Inferior parietal cortex (tissue), 1 donor: Measurements from ENCODE around the gene M1AP.
A peak's percentile ranks its signal among the peaks of the same experiment; 100 is the strongest.
"Not testable (repeated sequence)": the region's sequence is repeated elsewhere in the genome, so short reads cannot be mapped to it uniquely, and the experiment has no call there.

ENCODE experiments used
- DNase-seq: peaks from one replicate; pipeline ENCODE4 v3.0.0-alpha.2; 2016; ENCODE audit errors: extremely low spot score

M1AP gene

DNA sequence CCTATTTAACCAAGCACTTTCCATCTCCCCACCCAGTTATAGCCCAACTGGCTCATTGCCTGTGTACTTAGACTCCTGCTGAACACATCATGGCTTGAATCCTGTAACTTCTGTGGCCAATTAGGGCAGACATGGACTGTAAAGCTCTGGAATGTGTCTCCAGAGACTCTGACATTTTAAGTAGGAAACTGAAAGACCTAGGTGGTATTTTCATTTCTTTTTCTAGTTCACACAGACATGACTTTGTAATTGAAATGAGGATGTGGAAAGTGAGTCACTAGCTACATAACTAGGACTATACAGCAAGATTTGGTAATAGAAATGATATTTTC, 81.4 kb downstream of the M1AP start:
- DNase-seq = no peak

DNA sequence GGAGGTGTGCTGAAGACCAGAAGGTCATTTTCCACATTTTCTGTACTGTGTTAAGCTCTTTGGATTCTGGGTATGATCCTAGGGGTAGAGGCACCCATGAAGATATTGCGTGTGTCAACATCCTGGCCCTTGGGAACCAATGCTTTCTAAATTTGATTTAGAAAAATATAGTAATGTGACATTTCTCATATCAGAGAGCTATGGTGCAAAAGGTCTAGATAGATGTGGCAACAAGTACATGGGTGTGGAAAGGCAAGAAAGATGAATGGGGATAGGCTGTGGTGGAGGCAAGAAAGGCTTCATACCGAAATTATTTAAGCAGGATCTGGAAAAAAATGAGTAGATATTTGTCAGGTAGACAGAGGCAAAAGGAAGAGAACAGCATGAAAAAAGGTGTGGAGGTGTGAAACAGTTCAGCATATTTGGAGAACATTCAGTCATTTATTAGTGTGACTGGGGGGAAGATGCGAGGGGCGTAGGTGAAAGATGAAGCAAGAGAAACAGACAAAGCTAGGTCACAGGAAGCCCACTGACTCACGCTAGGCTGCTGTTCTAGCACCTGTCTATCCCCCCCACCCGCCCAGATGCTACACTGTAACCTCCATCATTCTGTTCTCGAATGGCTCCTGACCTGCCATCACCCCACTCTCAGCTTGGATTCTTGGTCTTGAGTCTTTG, 81.9 kb downstream of the M1AP start:
- DNase-seq = no peak

DNA sequence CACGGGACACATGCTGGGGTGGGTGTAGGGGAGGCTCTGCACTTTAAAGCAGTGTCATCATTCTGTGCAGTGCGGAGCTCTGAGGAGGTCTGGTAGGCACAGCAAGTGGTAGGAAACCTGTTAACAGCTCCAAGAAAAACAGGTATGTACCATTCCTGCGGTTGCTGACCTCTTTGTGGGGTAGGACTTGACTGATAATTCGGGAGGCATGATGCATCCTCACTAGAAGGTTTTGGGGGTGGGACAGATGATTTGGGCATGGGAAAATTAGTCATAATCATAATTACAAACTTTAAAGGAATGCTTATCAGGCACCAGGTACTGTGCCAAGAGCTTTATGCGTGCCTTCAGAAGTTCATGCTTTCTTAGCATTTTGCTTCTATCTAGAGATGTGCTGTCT, 83.9 kb downstream of the M1AP start:
- no peak for DNase-seq

DNA sequence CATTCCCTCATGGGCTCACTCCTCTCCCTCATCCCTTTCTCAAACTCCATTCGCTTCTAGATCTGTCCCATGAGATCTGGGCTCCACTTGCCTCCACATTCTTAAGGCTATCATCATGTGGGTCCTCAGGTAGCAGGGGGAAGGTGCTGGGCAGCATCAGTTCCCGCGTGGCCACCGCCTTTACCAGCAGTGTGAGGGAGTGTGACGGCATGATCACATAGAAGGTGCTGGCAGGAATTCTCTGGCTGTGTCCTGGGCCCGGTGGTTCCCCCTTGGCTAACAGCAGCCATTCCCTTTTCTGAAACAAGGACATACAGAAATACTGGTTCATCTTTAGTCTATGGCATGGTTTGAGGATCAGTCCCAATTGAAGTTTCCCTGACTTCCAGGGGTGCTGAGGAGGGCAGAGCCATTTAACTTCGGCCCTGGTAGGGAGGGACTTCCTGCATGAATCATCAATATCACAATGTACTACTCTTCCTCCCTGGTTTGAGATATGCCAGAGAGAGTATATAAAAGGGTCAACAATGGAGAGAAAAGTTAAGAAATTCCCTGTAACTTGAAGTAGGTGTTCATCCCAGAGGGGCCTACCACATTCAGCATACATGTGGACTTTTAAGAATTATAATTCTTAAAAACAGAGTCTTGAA, 85.9 kb downstream of the M1AP start:
- no peak for DNase-seq

DNA sequence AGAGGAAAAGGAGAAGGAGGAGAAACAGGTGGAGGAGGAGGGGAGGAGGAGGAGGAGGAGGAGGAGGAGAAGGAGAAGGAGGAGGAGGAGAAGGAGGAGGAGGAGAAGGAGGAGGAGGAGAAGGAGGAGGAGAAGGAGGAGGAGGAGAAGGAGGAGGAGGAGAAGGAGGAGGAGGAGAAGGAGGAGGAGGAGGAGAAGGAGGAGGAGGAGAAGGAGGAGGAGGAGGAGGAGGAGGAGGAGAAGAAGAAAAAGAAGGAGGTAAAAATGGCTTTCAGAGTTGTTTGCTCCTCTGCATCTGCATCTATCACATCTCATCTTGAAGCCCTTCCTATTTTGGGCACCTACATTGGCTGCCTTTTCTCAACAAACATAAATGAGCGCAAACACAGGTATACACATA, 87.1 kb downstream of the M1AP start:
- DNase-seq = not testable (repeated sequence)

DNA sequence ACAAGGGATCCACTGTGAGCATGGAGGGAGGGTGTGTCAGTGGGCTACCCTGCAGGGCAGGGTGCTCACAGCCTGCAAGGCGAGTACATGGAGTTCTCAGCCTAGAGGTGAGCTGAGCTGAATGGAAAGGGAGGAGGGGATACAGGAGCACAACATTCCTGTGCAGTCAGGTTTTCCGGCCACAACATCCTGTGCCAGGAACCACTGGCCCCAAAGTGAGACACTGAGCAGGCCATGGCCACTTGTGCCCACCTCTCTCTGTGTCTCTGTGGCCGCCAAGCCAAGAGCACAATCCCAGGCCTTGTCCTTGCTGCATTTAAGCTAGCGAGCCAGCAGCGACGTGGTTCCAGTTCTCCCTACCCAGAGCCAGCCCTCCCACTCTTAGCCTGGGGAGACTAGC, 87.5 kb downstream of the M1AP start:
- no peak for DNase-seq

DNA sequence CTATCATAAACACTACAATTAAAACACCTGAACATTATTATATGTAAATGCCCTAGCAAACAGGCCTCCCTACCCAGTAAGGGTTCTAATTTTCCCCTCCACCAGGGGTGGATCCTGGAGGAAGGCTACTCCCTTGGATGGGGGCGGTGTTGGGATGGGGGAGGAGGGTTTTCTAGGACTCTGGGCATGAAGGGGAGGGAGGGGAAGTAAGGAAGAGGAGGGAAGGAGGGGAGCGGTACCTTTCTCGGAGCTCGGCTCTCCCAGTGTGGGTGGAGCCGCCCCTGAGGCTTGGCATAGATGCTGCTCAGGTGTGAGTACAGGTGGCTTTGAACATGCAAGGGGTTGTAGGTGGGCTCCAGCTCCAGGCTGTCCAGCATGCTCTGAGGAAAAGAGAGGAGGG, 88.2 kb downstream of the M1AP start:
- DNase-seq = no peak

DNA sequence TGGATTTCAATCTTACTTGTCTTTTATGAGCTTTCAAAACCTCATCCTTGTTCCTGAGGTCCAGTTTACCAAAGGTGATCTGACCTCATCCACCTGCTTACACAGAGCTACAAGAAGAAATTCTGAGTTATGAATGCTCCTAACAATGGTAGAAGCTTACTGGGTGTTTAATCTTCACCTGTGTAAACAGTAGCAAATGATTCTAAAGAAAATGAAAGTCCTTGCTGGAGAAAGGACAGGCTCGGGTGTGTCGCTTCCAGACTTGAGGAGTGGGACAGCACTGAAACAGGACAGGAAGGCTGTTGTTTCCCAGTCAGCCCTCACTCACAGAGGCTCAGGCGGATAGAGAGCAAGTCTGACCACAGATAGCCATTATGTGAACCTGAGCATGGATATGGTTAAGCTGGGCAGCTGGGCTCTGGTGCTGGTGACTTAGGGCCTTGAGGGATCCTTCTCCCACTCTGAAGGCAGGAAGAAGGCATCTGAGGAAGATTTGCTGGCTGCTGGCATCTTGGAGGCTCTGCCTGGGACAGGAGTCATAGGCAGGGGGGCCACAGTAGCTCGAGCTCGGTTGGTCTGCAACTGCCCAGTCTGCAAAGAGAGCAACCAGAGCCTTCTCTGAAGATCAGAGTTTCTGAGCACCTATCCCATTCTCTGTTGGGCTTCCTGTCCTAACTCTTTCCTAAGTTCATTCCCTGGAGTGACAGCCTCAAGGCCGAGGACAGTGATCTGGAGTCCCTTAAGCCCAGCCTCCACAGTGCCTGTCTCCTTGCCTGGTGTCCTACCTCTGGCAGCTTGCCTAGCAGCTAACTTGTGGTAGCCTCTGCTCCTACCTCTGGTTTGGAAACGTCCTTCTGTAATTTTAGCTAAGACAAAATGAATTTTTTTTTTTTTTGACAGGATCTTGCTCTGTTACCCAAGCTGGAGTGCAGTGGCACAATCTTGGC, 89.6 kb downstream of the M1AP start:
- no peak for DNase-seq

DNA sequence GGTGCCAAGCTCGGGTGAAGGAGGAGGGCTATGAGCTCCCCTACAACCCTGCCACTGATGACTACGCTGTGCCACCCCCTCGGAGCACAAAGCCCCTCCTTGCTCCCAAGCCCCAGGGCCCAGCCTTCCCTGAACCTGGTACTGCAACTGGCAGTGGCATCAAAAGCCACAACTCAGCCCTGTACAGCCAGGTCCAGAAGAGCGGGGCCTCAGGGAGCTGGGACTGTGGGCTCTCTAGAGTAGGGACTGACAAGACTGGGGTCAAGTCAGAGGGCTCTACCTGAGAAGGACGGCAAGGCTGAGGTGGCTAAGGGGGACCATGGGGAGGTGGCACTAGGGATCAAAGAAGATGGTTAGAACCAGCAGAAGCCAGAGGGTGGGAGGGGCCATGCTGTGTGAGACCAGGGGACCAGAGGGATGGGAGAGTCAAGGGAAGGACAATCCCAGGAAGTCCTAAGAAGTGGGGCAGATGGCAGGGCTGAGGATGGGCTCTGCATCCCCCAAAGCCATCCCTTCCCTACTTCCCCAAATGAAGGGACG, 91.2 kb downstream of the M1AP start:
- DNase-seq = no peak

DNA sequence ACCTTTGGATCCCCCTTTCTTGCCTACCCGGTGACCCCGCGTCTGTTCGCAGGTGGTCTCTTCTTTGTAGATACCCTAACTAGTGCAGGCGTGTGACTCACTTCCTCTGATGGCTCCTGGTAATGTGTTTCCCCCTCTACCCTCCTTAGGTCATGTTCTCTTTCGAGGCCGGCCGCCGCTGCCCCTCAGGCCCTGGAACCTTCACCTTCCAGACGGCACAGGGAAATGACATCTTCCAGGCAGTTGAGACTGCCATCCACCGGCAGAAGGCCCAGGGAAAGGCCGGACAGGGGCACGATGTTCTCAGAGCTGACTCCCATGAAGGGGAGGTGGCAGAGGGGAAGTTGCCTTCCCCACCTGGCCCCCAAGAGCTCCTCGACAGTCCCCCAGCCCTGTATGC, 92.0 kb downstream of the M1AP start:
- DNase-seq = no peak

DNA sequence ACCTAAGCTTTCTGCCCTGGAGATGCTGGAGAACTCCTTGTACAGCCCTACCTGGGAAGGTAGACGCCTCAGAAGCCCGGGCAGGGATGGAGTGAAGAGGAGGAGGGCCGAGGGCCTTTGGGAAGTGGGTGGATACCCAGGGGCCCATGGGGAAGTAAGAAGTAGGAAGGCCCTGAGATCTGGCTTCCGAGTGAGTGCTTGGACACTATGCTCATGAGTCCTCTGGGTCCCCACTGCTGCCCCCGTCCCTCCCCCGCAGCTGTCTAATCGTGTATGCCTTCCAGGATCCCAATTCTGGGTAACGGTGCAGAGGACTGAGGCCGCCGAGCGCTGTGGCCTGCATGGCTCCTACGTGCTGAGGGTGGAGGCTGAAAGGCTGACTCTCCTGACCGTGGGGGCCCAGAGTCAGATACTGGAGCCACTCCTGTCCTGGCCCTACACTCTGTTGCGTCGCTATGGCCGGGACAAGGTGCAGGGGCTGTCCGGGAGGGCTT, 92.5 kb downstream of the M1AP start:
- DNase-seq = no peak

DNA sequence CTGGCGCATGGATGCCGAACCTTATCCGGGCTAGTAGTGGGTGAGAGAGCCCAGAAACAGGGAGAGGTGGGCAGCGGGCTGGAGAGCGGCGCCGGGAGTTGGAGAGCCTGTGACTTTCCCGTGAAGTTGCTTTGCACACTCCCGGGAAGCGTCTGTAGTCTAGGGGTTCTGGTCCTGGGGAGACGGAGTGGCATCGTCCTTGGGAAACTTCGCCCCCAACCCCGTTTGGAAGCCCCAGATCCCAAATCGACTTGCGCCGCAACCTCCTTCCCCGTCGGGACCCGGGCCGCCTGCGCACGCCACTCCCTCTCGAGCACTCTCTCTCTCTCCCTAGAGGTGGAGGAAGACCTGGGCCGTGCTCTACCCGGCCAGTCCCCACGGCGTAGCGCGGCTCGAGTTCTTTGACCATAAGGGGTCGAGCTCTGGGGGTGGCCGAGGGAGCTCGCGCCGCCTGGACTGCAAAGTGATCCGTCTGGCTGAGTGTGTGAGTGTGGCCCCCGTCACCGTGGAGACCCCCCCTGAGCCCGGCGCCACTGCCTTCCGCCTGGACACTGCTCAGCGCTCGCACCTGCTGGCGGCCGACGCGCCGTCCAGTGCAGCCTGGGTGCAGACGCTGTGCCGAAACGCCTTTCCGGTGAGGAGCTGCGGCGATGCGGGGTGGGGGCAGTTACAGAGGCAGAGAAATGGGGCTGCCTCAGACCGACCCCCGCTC, 93.2 kb downstream of the M1AP start:
- no peak for DNase-seq

DNA sequence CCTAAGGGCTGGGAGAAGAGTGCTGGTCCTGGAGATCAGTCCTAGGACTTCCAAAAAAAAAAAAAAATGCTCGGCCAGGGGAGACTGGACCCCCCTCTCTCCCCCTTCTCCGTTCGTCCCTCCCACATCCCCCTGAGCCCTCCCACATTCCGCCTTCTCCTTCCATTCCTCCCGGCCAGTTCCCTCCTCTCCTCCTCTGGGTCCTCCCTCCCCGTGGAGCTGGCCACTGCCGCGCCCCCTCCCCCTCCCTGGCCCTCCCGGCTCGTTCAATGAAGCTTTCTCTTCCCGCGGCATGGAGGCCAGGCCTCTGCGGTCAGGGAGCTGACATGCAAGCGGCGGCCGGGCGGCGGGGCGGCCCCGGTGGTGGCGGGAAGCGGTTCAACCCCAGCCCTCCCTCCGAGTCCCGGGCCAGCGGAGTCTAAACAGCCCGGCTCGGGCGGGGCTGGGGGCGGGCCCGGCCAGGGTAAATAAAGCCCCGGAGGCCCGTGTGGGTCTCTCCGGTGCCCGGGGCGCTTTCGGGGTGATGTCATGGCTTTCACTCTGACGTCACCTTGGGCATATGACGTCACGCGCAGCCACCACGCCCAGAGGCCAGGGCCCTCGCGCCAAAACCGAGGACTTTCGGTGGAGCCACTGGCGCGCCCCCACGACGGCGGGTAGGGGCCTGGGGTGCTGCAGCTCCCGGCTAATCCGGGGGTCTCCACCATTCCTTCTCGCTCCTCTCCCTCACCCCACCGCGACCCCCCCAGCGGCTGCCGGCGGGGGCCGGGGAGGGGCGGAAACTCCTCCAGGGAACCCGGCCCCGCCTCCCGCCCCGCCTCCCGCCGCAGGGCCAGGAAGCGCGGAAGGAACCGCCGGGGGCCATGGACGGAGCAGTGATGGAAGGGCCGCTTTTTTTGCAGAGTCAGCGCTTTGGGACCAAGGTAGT, 94.0 kb downstream of the M1AP start, which contains the start of the genes DOK1 and LOXL3:
DOK1 (plus strand) TSS at position 829 of the 928 bp plus-strand sequence; CDS start at position 864, 35 bp downstream.
LOXL3 (minus strand) TSS at position 51 of the 928 bp plus-strand sequence. CDS start 1,308 bp downstream, outside the sequence.
- peak; percentile 44 for DNase-seq

DNA sequence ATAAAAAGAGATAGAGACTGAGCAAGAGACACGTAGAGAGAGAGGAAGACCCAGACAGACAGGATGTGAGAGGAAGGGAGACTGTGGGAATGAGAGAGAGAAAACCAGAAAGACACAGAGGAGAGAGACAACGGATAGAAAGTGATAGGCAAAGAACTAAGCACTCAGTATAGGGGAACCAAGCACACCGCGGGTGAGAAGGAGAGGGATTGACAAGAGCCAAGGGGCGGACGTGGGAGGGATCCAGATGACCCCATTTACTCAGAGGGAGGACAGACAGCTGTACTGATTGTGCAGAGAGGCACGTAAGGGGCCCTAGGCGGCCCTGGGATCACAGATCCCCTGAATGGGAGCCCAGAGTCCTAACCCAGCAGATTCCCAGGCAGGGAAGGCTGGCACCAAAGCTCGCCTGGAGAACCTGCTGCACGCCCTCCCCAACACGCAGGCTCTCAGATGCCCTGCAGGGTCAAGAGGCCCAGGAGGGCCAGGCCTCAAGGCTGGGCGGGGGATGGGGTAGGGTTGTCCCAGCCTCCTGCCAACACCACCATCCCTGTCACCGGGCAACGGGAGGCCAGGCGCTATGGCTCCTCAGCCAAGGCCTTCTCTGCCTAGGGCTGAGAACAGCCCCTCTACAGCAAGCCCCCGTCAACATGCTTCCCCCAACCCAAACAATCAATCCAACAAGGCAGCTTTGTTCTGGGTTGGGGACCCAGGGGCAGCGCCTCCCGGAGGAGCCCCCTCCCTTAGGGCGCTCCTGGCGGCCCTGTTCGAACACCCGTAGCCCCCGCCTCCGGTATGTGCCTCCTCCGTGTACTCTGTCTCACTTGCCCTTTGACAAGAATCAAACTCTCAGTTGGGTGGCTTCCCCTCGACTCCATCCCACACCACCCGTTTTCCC, 95.0 kb downstream of the M1AP start:
- DNase-seq = no peak

DNA sequence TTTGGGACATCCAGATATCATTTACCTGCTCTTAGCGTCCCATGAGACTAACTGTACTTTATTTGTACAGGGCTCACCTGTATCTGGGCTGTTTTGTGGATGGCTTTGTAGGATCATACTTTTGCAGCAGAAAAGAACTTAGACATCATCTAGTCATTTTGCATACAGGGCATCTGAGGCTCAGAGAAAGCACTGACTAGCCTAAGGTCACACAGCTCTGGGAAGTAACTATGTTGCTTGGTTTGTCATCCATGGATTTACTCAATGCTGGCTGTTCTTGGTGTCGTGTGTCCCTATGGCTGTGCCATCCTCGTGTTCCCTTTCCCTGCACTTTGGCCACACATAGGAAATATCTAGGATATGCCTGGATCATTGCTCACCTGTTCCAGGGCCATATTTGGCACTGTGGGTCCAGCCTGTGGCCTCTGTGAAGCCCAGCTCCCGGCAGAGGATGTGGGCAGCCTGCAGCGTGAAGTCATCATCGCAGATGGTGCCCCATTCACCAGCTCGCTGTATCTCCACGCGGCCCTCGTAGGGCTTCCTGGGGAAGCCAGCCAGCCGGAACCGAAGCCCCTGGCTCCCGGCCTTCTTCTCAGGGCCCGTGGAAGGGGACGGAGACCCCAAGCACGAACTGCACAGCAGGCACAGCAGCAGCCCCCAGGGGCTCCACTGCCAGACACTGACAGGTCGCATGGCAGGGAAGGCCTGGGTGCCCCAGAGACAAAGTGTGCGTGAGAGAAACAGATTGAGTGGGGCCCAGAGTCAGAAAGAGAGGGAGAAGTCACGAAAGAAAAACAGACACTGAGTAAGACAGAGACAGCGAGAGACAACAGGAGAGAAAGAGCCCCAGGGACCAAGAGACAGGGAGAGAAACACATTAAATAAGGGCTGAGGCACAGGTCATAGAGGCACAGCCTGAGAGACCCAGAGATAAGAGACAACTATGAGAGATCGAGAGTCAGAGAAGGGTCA, 95.9 kb downstream of the M1AP start:
- no peak for DNase-seq

DNA sequence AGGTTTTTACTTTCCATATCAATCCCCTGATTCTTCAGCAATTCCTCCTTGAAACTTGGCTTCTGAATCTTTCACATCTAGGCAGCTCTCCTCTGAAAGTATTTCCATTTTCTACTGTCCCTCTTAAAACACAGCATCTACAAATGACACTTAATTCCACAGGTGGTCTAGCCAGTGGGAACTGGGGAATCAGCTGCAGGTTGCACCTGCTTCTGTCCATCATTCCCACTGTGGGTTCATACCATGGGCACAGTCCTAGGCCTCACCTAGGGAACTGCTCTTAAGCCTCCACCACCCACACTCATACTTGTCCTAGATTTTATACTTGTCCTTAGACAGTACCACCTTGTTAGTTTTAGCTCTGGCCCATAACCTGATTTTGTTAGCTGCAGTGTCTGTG, 96.6 kb downstream of the M1AP start:
- DNase-seq = no peak

DNA sequence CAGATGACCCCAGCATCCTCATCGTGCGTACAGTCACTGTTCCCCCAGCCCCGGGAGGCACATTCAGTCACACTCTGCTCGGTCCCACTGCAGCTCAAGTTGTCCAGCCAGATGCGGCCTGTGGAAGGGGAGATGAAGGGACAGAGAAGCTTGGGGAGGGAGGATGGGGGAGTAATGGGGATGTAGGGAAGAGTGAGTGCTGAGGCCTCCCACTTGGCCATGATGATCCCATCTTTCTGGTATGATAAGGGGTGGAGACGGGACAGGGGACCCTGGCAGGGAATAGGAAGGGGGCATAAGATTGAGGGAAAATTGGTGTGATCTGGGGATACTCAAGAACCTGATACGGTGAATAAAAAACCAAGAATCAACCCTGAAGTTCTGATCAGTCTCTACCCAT, 97.9 kb downstream of the M1AP start:
- DNase-seq = no peak
